Left lung (tissue), 10 donors: ENCODE data around the gene ARHGEF25. TPM values are rescaled to one million over a fixed set of nuclear protein-coding genes. Genes with fewer than 3 reads are reported as not detected.
"Not testable (repeated sequence)": the region's sequence is repeated elsewhere in the genome, so short reads cannot be mapped to it uniquely, and the experiment has no call there.

ENCODE experiments used
- ATAC-seq: fragments of 200-7000 bp; cut with Tn5 transposase; one replicate; pipeline ENCODE4 v1.9.1; 2020; ENCODE audit warnings: moderate library complexity
- DNase-seq, 4 donors: peaks; one replicate each; pipeline ENCODE4 v3.0.0-alpha.2; 2013 to 2020
- H3K27ac ChIP-seq, 2 donors: fragments of 200-600 bp; sonication (generic) in 1 of 2; one replicate each; pipeline versions ENCODE4 v1.5.0 to v1.8.0; 2020 to 2021
- H3K27me3 ChIP-seq, 2 donors: fragments of 200-600 bp; sonication (generic) in 1 of 2; one replicate each; pipeline versions ENCODE4 v1.5.0 to v1.8.0; 2020 to 2021
- H3K36me3 ChIP-seq, 2 donors: fragments of 200-600 bp; sonication (generic) in 1 of 2; one replicate each; pipeline versions ENCODE4 v1.5.0 to v1.8.0; 2020 to 2021
- H3K4me1 ChIP-seq, 2 donors: fragments of 200-600 bp; one replicate each; pipeline ENCODE4 v1.8.0; 2021
- H3K4me3 ChIP-seq, 2 donors: fragments of 200-600 bp; sonication (generic) in 1 of 2; one replicate each; pipeline versions ENCODE4 v1.5.0 to v1.8.0; 2020 to 2021; ENCODE audit warnings: mild to moderate bottlenecking in 1 of 2
- H3K9me3 ChIP-seq, 2 donors: fragments of 200-600 bp; sonication (generic) in 1 of 2; one replicate each; pipeline versions ENCODE4 v1.5.0 to v1.8.0; 2020 to 2021
- CTCF ChIP-seq, 2 donors: fragments of 200-600 bp; sonication (generic) in 1 of 2; IDR thresholded peaks; one replicate each; pipeline versions ENCODE4 v1.5.0 to v1.8.0; 2021; ENCODE audit warnings: antibody characterized with exemption in 2 of 2
- intact Hi-C, 2 donors: fragments of 100-400 bp; cut with DNase I; formaldehyde crosslinking; loops; one replicate each; pipeline versions ENCODE4 v1.11.2 to v1.14.2; 2022
- polyA plus RNA-seq, 6 donors: library from polyadenylated mRNA; unstranded; fragments of 120-200 nt; gene quantifications; one replicate each; pipeline ENCODE4 v1.2.1, GENCODE V29; 2013; ENCODE audit not compliant: insufficient read length in 6 of 6
- total RNA-seq, 2 donors: library from RNA; stranded (reverse); fragmentation: NEBNext Ultra II Directional; extraction: Animal tissue kit (Norgen Biotek cat#: 25700); gene quantifications; one replicate each; pipeline ENCODE4 v1.2.1, GENCODE V29; 2021
- donor health status: DM: no; HTN: yes; CAD: no.
- donor health status: DM: no; HTN: no; CAD: no.

ARHGEF25 gene
- total and polyA plus RNA-seq, 8 donors, result 16.5 to 53.4 (median 45.7) TPM

GRCh38 chr12:57655541-57656240 lies 44.5 kb downstream of the ARHGEF25 start:
- ATAC-seq, result no peak
- Histone ChIP-seq H3K4me1 (no peaks in the 10 kb centered on the region), H3K27ac (no peak overlapping the region), H3K4me3 (no peak overlapping the region), H3K27me3 (no peaks in the 10 kb centered on the region), H3K9me3 (peaks cover 0 to 6% of the 10 kb centered on the region in 2 donors), H3K36me3 (no peaks in the 10 kb centered on the region)
- no peak for TF ChIP-seq CTCF (IDR thresholded peaks at IDR 0.05)
- intact Hi-C loops, result no loop called here
- DNase-seq, result no peak

DNA sequence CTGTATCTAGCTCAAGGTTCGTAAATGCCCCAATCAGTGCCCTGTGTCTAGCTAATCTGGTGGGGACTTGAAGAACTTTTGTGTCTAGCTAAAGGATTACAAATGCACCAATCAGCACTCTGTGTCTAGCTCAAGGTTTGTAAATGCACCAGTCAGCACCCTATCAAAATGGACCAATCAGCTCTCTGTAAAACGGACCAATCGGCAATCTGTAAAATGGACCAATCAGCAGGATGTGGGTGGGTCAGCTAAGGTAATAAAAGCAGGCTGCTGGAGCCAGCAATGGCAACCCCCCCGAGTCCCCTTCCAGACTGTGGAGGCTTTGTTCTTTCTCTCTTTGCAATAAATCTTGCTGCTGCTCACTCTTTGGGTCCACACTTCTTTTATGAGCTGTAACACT lies 45.2 kb downstream of the ARHGEF25 start:
- not testable (repeated sequence) for DNase-seq

DNA sequence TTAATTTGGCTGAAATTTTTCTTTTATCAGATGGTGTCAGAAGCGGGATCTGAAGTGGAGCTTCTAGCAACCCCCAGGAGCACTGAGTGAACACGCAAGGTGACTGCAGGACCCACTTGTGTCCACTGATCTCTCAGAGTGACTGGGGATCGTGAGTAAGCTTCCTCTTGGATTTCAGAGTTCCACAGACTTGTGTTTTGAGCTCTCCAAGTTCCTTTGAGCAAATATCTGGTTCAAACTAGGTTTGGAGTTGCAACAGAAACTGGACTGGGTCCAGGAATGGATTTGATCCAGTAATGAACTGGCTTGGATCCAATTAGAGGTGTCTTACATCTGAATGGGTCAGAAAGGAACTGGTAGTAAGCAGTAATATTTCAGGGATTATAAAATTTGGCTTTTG lies 46.5 kb downstream of the ARHGEF25 start:
- peaks cover 0 to 6% of the 10 kb centered on the region in 2 donors for H3K9me3 ChIP-seq
- H3K27me3 ChIP-seq, result no peaks in the 10 kb centered on the region
- H3K36me3 ChIP-seq, result no peaks in the 10 kb centered on the region
- H3K4me1 ChIP-seq, result no peaks in the 10 kb centered on the region
- DNase-seq (peak in 2 of 4 donors; percentile 23 to 59), ATAC-seq (peak; percentile 77)
- no peak overlapping the region for H3K4me3 ChIP-seq
- TF ChIP-seq CTCF (IDR thresholded peaks at IDR 0.05), result no peak
- intact Hi-C loops, result no loop called here
- H3K27ac ChIP-seq, result no peak overlapping the region

More for the DNA sequence above, 45.2 kb downstream of the ARHGEF25 start:
- H3K9me3 ChIP-seq, H3K4me1 ChIP-seq, ATAC-seq, H3K27me3 ChIP-seq, H3K36me3 ChIP-seq, intact Hi-C loops, H3K4me3 ChIP-seq, H3K27ac ChIP-seq: not testable (repeated sequence)

DNA sequence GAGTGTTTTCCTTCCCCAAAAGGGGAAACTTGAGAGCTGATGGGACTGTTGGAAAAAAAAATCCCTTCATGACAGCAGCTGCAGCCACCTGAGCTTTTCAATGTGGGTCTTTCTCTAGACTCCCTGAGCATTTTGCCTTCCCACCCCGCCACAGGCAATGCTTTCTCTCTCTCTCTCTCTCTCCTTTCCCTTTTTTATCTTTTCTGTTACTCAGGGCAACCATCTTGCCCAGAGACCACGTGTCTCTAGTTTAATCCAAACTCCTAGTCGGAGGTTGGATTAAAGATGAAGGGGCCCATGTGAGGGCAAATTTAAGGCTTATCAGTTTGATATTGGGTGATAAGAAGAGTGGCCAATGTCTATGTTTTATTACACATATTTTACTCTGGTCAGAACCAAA lies 47.7 kb downstream of the ARHGEF25 start:
- H3K4me3 ChIP-seq, result no peak overlapping the region
- no peaks in the 10 kb centered on the region for H3K36me3 ChIP-seq
- no peak overlapping the region for H3K27ac ChIP-seq
- intact Hi-C loops, result no loop called here
- peaks cover 0 to 3% of the 10 kb centered on the region in 2 donors for H3K9me3 ChIP-seq
- DNase-seq, result no peak
- no peak for ATAC-seq
- H3K4me1 ChIP-seq, result no peaks in the 10 kb centered on the region
- no peaks in the 10 kb centered on the region for H3K27me3 ChIP-seq
- no peak for TF ChIP-seq CTCF (IDR thresholded peaks at IDR 0.05)

DNA sequence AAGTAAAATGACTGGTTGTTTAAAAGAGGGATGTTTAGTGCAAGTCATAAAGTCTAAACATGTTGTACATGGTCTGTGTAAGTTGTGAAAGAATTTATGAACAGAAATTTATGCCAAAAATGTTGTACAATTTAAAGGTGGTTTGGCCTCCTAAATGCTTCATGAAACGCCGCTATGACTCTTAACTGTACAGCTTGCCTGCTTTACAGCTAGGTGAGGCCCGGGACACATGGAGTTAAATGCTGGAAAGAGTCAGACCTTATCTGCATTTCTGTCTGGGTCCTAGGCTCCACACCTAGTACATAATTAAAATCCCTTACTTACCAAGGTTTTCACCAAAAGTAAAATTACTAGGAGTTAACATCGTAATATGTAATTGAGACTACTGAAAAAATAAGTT lies 50.1 kb downstream of the ARHGEF25 start:
- no peak overlapping the region for H3K27ac ChIP-seq
- H3K9me3 ChIP-seq, result no peaks in the 10 kb centered on the region
- no peak for ATAC-seq
- H3K27me3 ChIP-seq, result no peaks in the 10 kb centered on the region
- no peaks in the 10 kb centered on the region for H3K36me3 ChIP-seq
- no peak for TF ChIP-seq CTCF (IDR thresholded peaks at IDR 0.05)
- intact Hi-C loops, result no loop called here
- no peaks in the 10 kb centered on the region for H3K4me1 ChIP-seq
- no peak for DNase-seq
- H3K4me3 ChIP-seq, result no peak overlapping the region

DNA sequence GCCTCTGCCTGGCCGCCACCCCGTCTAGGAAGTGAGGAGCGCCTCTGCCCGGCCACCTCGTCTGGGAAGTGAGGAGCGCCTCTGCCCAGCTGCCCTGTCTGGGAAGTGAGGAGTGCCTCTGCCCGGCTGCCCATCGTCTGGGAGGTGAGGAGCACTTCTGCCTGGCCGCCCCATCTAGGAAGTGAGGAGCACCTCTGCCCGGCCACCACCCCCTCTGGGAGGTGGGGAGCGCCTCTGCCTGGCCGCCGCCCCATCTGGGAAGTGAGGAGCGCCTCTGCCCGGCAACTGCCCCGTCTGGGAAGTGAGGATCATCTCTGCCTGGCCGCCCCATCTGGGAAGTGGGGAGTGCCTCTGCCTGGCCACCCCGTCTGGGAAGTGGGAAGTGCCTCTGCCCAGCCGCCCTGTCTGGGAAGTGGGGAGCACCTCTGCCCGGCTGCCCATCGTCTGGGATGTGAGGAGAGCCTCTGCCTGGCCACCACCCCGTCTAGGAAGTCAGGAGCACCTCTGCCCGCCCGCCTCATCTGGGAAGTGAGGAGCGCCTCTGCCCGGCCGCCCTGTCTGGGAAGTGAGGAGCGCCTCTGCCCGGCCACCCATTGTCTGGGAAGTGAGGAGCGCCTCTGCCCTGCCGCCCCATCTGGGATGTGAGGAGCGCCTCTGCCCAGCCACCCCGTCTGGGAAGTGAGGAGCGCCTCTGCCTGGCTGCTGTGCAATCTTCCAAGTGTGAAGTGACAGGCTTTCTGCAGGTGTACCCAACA lies 54.0 kb downstream of the ARHGEF25 start:
- H3K4me3 ChIP-seq, H3K4me1 ChIP-seq, H3K27ac ChIP-seq, intact Hi-C loops, H3K9me3 ChIP-seq, H3K36me3 ChIP-seq, H3K27me3 ChIP-seq, ATAC-seq: not testable (repeated sequence)
- DNase-seq, result peak in 1 of 4 donors; percentile 74
